ENCODE data around the gene SLCO6A1.
"Not testable (repeated sequence)": the region's sequence is repeated elsewhere in the genome, so short reads cannot be mapped to it uniquely, and the experiment has no call there.

Gene SLCO6A1
- total RNA-seq, result 0 reads per million in 4 experiments

GRCh38 chr5:102498271-102499034 is at the start of gene SLCO6A1:
SLCO6A1 (minus strand) TSS chr5:102499001; CDS start chr5:102498844, 157 bp downstream.
- DNase-seq, result no peak

GRCh38 chr5:102547141-102548035 is 48.6 kb upstream of the SLCO6A1 start:
- no peak for DNase-seq

- no peak for DNase-seq
These were observed 46.4 kb upstream of the SLCO6A1 start for GRCh38 chr5:102545175-102545574.

- no peak for DNase-seq
These were observed 43.3 kb upstream of the SLCO6A1 start for GRCh38 chr5:102542057-102542456.

GRCh38 chr5:102539996-102540728 is 41.4 kb upstream of the SLCO6A1 start:
- no peak for DNase-seq

GRCh38 chr5:102539562-102539961 is 40.8 kb upstream of the SLCO6A1 start:
- no peak for DNase-seq

DNA sequence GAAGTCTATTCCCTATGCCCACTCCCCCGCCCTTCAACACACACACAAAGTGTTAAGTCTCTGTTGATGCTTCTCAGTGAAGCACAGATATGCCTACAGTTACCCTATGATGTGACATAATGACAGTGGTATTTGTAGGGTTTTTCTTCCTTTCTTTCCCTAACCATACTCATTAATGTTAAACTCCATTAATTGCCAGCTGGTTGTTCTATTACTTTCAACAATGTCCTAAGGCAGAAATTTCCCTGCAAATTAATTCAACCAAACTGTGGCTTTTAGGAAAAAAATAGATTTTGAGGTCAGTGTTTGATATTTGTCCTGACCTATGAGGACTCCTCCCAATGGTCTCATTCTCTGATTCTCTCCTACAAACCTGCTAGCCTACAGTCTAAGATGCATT is 38.2 kb upstream of the SLCO6A1 start:
- DNase-seq, result no peak

- DNase-seq, result no peak
These were observed 37.6 kb upstream of the SLCO6A1 start for GRCh38 chr5:102536323-102536928.

GRCh38 chr5:102532123-102532522 is 33.3 kb upstream of the SLCO6A1 start:
- DNase-seq, result no peak

DNA sequence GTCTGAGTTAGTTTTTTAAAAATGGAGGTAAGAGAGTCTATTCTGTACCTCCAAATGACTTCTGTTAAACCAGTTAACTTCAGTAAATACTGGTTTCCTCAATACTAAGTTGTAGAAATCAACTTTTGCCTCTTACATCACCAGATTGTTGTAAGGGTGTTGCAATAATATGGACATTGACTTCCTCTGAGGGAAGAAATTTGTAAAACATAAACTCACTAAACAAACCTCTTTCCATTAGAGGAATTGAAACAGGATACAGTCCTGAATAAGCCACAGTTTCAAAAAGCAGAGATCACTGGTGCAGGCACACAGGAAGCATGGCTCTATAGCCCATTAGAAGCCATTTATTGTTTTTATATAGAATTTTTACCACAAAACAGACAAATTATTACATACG is 32.7 kb upstream of the SLCO6A1 start:
- DNase-seq, result no peak

DNA sequence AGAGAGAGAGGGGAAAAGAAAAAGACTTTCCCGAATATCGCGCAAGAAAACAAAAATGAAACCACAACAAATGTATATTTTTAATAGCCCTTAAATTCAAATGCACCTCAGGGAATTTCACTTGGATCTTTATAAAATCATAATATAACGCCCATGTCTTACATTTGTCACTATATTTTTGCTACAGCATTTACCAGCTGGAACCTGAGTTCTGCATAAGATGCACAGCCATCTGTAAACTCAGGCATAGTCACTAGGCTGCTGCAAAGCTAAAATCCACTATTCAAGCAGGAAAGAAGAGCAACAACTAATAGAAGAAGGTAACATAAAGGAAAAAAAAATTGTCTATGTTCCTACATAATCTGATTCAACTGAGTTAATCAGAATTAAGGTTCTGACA is 30.6 kb upstream of the SLCO6A1 start:
- no peak for DNase-seq

DNA sequence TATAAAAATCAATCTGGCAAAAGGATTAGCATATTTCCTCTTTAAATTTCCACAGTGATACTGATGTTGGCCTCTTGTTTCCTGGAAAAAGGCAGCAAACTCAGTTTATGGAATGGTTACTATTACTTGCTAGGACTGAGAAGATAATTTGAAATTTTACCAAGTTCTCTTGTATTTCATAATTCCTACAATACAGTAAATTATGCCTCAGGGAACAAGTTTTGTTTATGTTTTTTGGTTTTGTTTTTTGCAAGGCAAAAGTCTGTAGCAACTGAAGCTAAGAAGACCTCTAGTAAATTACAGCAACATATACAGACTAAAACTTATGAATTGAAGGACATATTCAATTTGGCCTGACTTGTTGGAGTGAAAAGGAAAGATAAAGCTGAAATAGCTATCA is 30.2 kb upstream of the SLCO6A1 start:
- DNase-seq, result no peak

DNA sequence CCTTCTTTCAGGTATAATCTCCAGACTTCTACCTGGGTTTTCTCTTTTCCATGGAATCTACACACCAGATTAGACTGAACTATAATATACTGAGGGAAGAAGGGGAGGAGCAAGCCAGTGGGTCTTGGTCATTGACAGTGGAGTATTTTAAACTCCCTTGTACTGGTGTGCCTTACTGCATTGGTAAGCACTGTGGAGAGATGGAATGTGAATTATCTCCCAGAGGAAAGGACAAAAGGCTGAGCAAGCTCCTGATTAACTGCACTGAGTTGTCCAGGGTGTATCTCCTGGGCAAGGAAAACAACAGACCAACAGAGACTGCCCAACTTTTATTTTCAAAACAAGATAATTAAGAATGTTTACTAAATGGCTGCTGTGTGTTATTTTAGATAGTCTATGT is 29.8 kb upstream of the SLCO6A1 start:
- DNase-seq, result no peak

- DNase-seq, result no peak
These were observed 28.7 kb upstream of the SLCO6A1 start for GRCh38 chr5:102527547-102527946.

- no peak for DNase-seq
These were observed 24.9 kb upstream of the SLCO6A1 start for GRCh38 chr5:102523541-102524175.

DNA sequence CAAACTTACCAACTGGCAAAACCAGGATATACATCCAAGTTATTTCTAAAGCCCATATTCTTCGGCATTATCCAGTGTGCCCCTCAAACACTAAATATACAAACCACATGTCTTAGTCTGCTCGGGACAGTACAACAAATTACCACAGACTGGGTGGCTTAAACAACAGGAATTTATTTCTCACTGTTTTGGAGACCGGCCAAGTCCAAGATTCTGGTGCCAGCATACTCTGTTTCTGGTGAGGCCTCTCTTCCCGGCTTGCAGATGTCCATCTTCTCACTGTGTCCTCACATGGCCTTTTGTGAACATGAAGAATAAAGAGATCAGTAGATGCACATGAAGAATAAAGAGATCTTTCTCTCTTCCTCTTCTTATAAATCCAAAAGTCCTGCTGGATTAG is 12.9 kb upstream of the SLCO6A1 start:
- DNase-seq, result no peak

DNA sequence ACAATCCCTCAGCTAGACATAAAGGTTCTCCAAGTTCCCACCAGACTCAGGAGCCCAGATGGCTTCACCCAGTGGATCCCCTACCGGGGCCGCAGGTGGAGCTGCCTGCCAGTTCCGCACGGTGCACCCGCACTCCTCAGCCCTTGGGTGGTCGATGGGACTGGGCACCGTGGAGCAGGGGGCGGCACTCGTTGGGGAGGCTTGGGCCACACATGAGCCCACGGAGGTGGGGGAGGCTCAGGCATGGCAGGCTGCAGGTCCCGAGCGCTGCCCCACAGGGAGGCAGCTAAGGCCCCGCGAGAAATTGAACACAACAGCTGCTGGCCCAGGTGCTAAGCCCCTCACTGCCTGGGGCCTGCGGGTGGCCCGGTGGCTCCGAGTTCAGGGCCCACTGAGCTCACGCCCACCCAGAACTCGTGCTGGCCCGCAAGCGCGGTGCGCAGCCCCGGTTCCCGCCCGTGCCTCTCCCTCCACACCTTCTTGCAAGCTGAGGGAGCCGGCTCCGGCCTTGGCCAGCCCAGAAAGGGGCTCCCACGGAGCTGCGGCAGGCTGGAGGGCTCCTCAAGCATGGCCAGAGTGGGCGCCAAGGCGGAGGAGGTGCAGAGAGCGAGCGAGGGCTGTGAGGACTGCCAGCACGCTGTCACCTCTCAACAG is 7.4 kb downstream of the SLCO6A1 start:
- DNase-seq, result not testable (repeated sequence)

- DNase-seq, result no peak
These were observed 15.1 kb downstream of the SLCO6A1 start for GRCh38 chr5:102483736-102484135.

GRCh38 chr5:102481054-102481715 is 17.6 kb downstream of the SLCO6A1 start:
- no peak for DNase-seq

- DNase-seq, result no peak
These were observed 45.1 kb downstream of the SLCO6A1 start for GRCh38 chr5:102453716-102454115.

DNA sequence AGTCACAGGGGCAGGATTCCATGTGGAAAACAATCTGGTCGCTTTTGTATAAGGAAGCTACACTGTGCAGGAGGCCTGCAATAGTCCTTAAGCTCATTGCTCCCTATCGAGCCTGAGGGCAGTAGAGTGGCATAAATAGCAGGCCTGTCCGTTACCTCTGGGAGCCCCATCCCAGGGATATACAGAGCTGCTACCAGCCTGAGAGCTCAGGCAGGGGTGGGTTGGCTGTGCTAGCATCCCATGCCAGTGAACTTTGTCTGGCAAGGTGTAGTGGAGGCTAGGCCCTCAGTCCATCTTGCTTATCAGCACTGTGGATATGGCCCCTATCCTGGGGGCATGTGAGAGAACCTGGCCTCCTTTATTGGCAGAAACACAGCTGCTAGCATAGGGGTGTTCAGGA is 47.7 kb downstream of the SLCO6A1 start:
- DNase-seq, result no peak

Data from effector CD8-positive, alpha-beta T cell (primary cell).